Endothelial cell of umbilical vein (primary cell): ENCODE measurements around the gene EML4.

Experiments
- CTCF ChIP-seq, 2 donors: IDR thresholded peaks; 1 replicate in 1 of 2; 2 replicates in 1 of 2; pipeline ENCODE4 v1.5.1; 2011; ENCODE audit warnings: low read length in 2 of 2, mild to moderate bottlenecking in 2 of 2, moderate library complexity in 2 of 2, control low read depth in 1 of 2, inconsistent platforms in 1 of 2, low read depth in 1 of 2; ENCODE audit not compliant: insufficient read depth in 1 of 2; ENCODE audit errors: extremely low read depth in 1 of 2
- EZH2 ChIP-seq: IDR thresholded peaks from 2 replicates; pipeline ENCODE4 v1.6.1; 2012; ENCODE audit warnings: borderline replicate concordance, low read depth, mild to moderate bottlenecking, moderate library complexity, low read length, inconsistent platforms; ENCODE audit not compliant: severe bottlenecking
- FOS ChIP-seq: IDR thresholded peaks from 2 replicates; pipeline ENCODE4 v1.6.1; 2011; ENCODE audit warnings: mild to moderate bottlenecking, low read length, moderate library complexity, borderline replicate concordance; ENCODE audit not compliant: insufficient read depth
- GATA2 ChIP-seq: IDR thresholded peaks from 2 replicates; pipeline ENCODE4 v1.7.0; 2011; ENCODE audit warnings: low read depth, mild to moderate bottlenecking, moderate library complexity, mixed read lengths, low read length; ENCODE audit not compliant: insufficient read length, insufficient read depth
- JUN ChIP-seq: IDR thresholded peaks from 2 replicates; pipeline ENCODE4 v1.6.1; 2011; ENCODE audit warnings: borderline replicate concordance, low read depth; ENCODE audit not compliant: insufficient read length, insufficient read depth
- MAX ChIP-seq: IDR thresholded peaks from 2 replicates; pipeline ENCODE4 v1.6.1; 2011; ENCODE audit not compliant: insufficient read depth, insufficient read length
- MYC ChIP-seq: IDR thresholded peaks from one replicate; pipeline ENCODE4 v1.6.1; 2011; ENCODE audit warnings: mild to moderate bottlenecking, low read depth, low read length
- POLR2A ChIP-seq: IDR thresholded peaks from 2 replicates; pipeline ENCODE4 v1.6.1; 2012; ENCODE audit warnings: low read depth, mild to moderate bottlenecking, control low read depth, low read length
- POLR2AphosphoS5 ChIP-seq: IDR thresholded peaks from 2 replicates; pipeline ENCODE4 v1.6.1; 2012; ENCODE audit warnings: low read depth, mild to moderate bottlenecking, control low read depth, low read length, moderate library complexity; ENCODE audit not compliant: insufficient read depth

GRCh38 chr2:42303252-42303651 lies 134.1 kb downstream of the EML4 start:
- TF ChIP-seq CTCF (IDR thresholded peaks at IDR 0.05; ENCODE audit: extremely low read depth in 1 of 2, insufficient read depth in 1 of 2, low read depth in 1 of 2, low read length in 2 of 2) (no peak), POLR2AphosphoS5 (no peak), EZH2 (no peak), MAX (no peak), POLR2A (no peak), GATA2 (no peak), FOS (no peak), MYC (no peak), JUN (no peak)
